ENCODE data around the gene MESP2.
"Not testable (repeated sequence)": the region's sequence is repeated elsewhere in the genome, so short reads cannot be mapped to it uniquely, and the experiment has no call there.

The MESP2 gene

GRCh38 chr15:89781891-89782618 lies 5.9 kb downstream of the MESP2 start:
- no peak for DNase-seq (ENCODE audit: low read depth in 1 of 2, low spot score in 1 of 2)

GRCh38 chr15:89782619-89782950 lies 6.5 kb downstream of the MESP2 start:
- not testable (repeated sequence) for H3K4me3 ChIP-seq (replicated peaks; ENCODE audit: insufficient read depth, low read length); H3K27ac ChIP-seq (replicated peaks); H3K27me3 ChIP-seq (ENCODE audit: insufficient read depth, poor library complexity, severe bottlenecking); DNase-seq (ENCODE audit: low read depth in 1 of 2, low spot score in 1 of 2)

More at GRCh38 chr15:89781891-89782618, 5.9 kb downstream of the MESP2 start:
- no peak overlapping the region for H3K27ac ChIP-seq (replicated peaks)
- H3K4me3 ChIP-seq (replicated peaks; ENCODE audit: insufficient read depth, low read length), result no peak overlapping the region
- H3K27me3 ChIP-seq (ENCODE audit: insufficient read depth, poor library complexity, severe bottlenecking), result no peaks in the 10 kb centered on the region
- TF ChIP-seq POLR2AphosphoS5 (IDR thresholded peaks at IDR 0.05; ENCODE audit: low read depth), result no peak
- no peak for TF ChIP-seq CTCF (IDR thresholded peaks at IDR 0.05; ENCODE audit: insufficient read depth, low read length)
- no peak for TF ChIP-seq REST (IDR thresholded peaks at IDR 0.05; ENCODE audit: insufficient replicate concordance, low read depth)
- TF ChIP-seq SPI1 (IDR thresholded peaks at IDR 0.05; ENCODE audit: borderline replicate concordance, low read depth), result no peak
- TF ChIP-seq GABPA (IDR thresholded peaks at IDR 0.05; ENCODE audit: low read depth), result no peak

GRCh38 chr15:89783111-89783860 lies 7.2 kb downstream of the MESP2 start:
- Histone ChIP-seq H3K27ac (replicated peaks) (no peak overlapping the region), H3K27me3 (ENCODE audit: insufficient read depth, poor library complexity, severe bottlenecking) (no peaks in the 10 kb centered on the region), H3K4me3 (replicated peaks; ENCODE audit: insufficient read depth, low read length) (no peak overlapping the region)
- TF ChIP-seq SPI1 (IDR thresholded peaks at IDR 0.05; ENCODE audit: borderline replicate concordance, low read depth) (no peak), CTCF (IDR thresholded peaks at IDR 0.05; ENCODE audit: insufficient read depth, low read length) (no peak), GABPA (IDR thresholded peaks at IDR 0.05; ENCODE audit: low read depth) (no peak), POLR2AphosphoS5 (IDR thresholded peaks at IDR 0.05; ENCODE audit: low read depth) (no peak), REST (IDR thresholded peaks at IDR 0.05; ENCODE audit: insufficient replicate concordance, low read depth) (no peak)
- no peak for DNase-seq (ENCODE audit: low read depth in 1 of 2, low spot score in 1 of 2)

GRCh38 chr15:89783861-89784685 lies 7.9 kb downstream of the MESP2 start:
- no peak overlapping the region for H3K27ac ChIP-seq (replicated peaks)
- no peaks in the 10 kb centered on the region for H3K27me3 ChIP-seq (ENCODE audit: insufficient read depth, poor library complexity, severe bottlenecking)
- no peak overlapping the region for H3K4me3 ChIP-seq (replicated peaks; ENCODE audit: insufficient read depth, low read length)
- peak; percentile 48 for TF ChIP-seq POLR2AphosphoS5 (IDR thresholded peaks at IDR 0.05; ENCODE audit: low read depth)
- no peak for TF ChIP-seq CTCF (IDR thresholded peaks at IDR 0.05; ENCODE audit: insufficient read depth, low read length)
- no peak for TF ChIP-seq REST (IDR thresholded peaks at IDR 0.05; ENCODE audit: insufficient replicate concordance, low read depth)
- no peak for TF ChIP-seq GABPA (IDR thresholded peaks at IDR 0.05; ENCODE audit: low read depth)
- DNase-seq (ENCODE audit: low read depth in 1 of 2, low spot score in 1 of 2), result no peak
